ENCODE results near the gene GMEB2.

DNA sequence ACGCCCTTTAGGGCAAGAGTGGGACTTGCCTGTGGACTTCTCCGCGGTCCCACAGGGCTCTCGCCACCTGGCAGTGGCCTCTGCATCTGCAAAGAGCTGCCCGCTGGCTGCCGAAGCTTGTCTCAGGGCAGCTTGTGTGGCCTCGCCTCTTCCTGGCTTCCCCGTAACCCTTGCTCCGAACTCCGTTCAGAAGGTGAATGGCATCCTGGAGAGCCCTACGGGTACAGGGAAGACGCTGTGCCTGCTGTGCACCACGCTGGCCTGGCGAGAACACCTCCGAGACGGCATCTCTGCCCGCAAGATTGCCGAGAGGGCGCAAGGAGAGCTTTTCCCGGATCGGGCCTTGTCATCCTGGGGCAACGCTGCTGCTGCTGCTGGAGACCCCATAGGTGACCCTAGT lies 34.2 kb upstream of the GMEB2 start:
- TF ChIP-seq POLR2A (IDR thresholded peaks at IDR 0.05) (no peak), CTCF (IDR thresholded peaks at IDR 0.05) (no peak)
